HUES6 (cell line): Measurements from ENCODE around the gene OXA1L.
"Not testable (repeated sequence)": the region's sequence is repeated elsewhere in the genome, so short reads cannot be mapped to it uniquely, and the experiment has no call there.

Experiments used
- H3K27ac ChIP-seq: 2 replicates; pipeline ENCODE4 v1.7.0; 2013; ENCODE audit warnings: low read depth, mild to moderate bottlenecking, low read length, inconsistent platforms
- H3K27me3 ChIP-seq: 2 replicates; pipeline ENCODE4 v1.6.1; 2013; ENCODE audit warnings: low read length; ENCODE audit not compliant: control insufficient read depth, insufficient read depth
- H3K36me3 ChIP-seq: 2 replicates; pipeline ENCODE4 v1.6.1; 2013; ENCODE audit warnings: low read length; ENCODE audit not compliant: control insufficient read depth, insufficient read depth
- H3K4me1 ChIP-seq: 2 replicates; pipeline ENCODE4 v1.6.1; 2013; ENCODE audit warnings: low read length; ENCODE audit not compliant: control insufficient read depth, insufficient read depth
- H3K4me3 ChIP-seq: 2 replicates; pipeline ENCODE4 v1.5.1; 2013; ENCODE audit warnings: low read depth, low read length
- H3K9ac ChIP-seq: one replicate; pipeline ENCODE4 v1.6.1; 2013; ENCODE audit warnings: mild to moderate bottlenecking, low read length
- H3K9me3 ChIP-seq: 2 replicates; pipeline ENCODE4 v1.6.1; 2013; ENCODE audit warnings: low read depth, low read length; ENCODE audit not compliant: control insufficient read depth, insufficient read depth

The OXA1L gene

DNA sequence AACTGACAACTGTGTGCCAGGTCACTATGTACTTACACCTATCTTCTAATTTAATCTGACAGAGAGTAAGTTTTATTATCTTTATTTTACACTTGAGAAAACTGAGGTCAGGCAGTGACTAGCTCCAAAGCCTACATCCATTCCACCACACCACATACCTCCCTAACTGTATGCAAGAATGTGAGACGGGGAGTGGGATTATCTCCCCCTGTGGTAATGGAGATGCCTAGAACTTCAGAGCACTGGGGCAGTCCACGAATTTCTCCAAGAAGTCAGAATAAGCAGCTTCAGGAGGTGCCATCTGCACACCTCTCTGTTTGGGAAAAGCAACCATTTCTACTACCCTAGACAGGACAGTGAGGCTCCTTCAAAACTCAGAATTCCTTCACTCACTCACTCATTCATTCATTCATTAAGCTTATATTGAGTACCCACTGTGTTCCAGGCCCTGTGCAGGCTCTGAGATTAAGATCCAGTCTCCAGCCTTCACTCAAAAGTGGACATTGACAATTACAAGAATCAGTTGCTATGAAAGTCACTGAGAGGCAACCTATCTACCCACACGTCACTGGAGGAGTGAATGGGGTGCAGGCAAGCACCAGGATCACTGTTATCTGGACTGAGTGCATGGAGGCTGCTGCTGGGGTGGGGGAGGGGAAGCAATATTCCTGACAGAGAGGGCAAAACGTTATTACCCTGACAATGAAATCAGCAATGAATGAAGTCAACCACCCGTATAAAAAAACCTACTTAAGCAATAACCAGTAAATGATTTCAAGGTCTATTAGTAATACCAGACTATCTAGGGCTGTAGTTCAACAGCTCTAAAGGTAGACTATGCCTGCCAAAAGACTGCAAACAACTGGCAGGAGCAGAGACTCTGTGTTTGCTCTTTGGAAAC, 30.8 kb downstream of the OXA1L start:
- H3K4me3 ChIP-seq = peak overlapping the region; percentile 12; the same call in 1 of the 2 replicates
- peaks cover 4% of the 10 kb centered on the region; the same call in 1 of the 2 replicates for H3K9me3 ChIP-seq
- H3K4me1 ChIP-seq = peaks cover 18% of the 10 kb centered on the region
- H3K9ac ChIP-seq = peak overlapping the region; percentile 2
- H3K27me3 ChIP-seq = no peaks in the 10 kb centered on the region
- no peak overlapping the region for H3K27ac ChIP-seq
- H3K36me3 ChIP-seq = no peaks in the 10 kb centered on the region

DNA sequence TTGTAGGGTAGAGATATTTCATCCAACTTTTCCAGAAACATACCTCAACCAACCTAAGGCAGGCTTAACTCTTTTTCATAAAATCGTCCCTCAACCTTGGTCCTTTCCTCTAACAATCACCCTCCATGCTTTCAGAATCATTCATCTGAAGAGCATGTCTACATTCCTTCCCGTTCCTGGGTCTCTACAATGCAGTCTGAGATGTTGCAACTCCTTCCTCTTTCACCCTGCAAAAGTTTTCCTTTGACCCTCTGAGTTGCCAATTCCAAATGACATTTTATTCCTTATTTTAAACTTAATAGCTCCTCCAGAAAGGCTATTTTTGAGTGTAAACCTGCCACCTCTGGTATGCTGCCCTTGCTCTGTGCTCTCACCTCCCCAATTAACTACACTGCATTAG, 32.0 kb downstream of the OXA1L start:
- peaks cover 18% of the 10 kb centered on the region for H3K4me1 ChIP-seq
- no peak overlapping the region for H3K9ac ChIP-seq
- no peak overlapping the region for H3K27ac ChIP-seq
- no peak overlapping the region for H3K4me3 ChIP-seq
- H3K36me3 ChIP-seq = no peaks in the 10 kb centered on the region
- H3K27me3 ChIP-seq = no peaks in the 10 kb centered on the region
- H3K9me3 ChIP-seq = peaks cover 4% of the 10 kb centered on the region; the same call in 1 of the 2 replicates

DNA sequence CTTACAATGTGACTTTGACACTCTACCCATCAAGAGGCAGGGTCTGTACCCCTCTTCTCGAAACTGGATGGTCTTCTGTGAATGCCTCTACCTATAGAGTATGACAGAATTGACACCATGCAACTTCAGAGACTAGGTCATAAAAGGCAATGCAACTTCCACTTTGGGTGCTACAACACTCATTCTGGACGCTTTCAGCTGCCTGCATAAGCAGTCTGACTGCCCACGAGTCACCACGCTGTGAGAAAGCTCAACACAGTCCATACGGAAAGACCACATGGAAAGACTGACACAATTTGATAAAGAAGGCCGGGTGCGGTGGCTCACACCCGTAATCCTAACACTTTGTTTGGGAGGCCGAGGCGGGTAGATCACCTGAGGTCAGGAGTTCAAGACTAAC, 33.9 kb downstream of the OXA1L start:
- Histone ChIP-seq H3K27me3 (no peaks in the 10 kb centered on the region), H3K4me1 (peaks cover 18% of the 10 kb centered on the region), H3K36me3 (no peaks in the 10 kb centered on the region), H3K9ac (no peak overlapping the region), H3K4me3 (no peak overlapping the region), H3K9me3 (peaks cover 4% of the 10 kb centered on the region; the same call in 1 of the 2 replicates), H3K27ac (no peak overlapping the region)

GRCh38 chr14:22801716-22802115, 35.2 kb downstream of the OXA1L start:
- Histone ChIP-seq H3K4me3 (no peak overlapping the region), H3K9me3 (no peaks in the 10 kb centered on the region), H3K27me3 (no peaks in the 10 kb centered on the region), H3K36me3 (no peaks in the 10 kb centered on the region), H3K4me1 (peaks cover 11% of the 10 kb centered on the region), H3K27ac (no peak overlapping the region), H3K9ac (no peak overlapping the region)

- Histone ChIP-seq H3K36me3 (no peaks in the 10 kb centered on the region), H3K9ac (no peak overlapping the region), H3K9me3 (no peaks in the 10 kb centered on the region), H3K4me1 (peaks cover 4% of the 10 kb centered on the region; the same call in 1 of the 2 replicates), H3K27me3 (no peaks in the 10 kb centered on the region), H3K4me3 (no peak overlapping the region), H3K27ac (no peak overlapping the region)
Observed at GRCh38 chr14:22802860-22803686, 36.6 kb downstream of the OXA1L start.

DNA sequence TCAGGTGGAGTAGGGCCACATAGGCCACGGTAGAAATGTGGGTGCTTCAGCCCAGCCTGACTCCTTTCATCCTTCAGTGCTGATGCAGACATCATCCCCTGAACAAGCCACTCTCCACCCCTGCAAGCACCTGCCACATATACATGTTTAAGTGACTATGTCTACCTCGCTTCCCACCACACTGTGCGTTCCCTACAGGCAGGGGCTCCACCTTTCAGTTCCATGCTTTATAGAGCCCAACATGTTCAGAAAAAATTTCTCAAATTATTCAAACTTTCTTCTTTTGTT, 37.1 kb downstream of the OXA1L start:
- Histone ChIP-seq H3K9ac (no peak overlapping the region), H3K4me3 (no peak overlapping the region), H3K27me3 (no peaks in the 10 kb centered on the region), H3K27ac (no peak overlapping the region), H3K4me1 (peaks cover 4% of the 10 kb centered on the region; the same call in 1 of the 2 replicates), H3K36me3 (no peaks in the 10 kb centered on the region), H3K9me3 (no peaks in the 10 kb centered on the region)

- not testable (repeated sequence) for H3K9ac ChIP-seq, H3K4me3 ChIP-seq, H3K36me3 ChIP-seq, H3K27ac ChIP-seq, H3K27me3 ChIP-seq, H3K9me3 ChIP-seq, H3K4me1 ChIP-seq
Observed at GRCh38 chr14:22805235-22805634, 38.7 kb downstream of the OXA1L start.

DNA sequence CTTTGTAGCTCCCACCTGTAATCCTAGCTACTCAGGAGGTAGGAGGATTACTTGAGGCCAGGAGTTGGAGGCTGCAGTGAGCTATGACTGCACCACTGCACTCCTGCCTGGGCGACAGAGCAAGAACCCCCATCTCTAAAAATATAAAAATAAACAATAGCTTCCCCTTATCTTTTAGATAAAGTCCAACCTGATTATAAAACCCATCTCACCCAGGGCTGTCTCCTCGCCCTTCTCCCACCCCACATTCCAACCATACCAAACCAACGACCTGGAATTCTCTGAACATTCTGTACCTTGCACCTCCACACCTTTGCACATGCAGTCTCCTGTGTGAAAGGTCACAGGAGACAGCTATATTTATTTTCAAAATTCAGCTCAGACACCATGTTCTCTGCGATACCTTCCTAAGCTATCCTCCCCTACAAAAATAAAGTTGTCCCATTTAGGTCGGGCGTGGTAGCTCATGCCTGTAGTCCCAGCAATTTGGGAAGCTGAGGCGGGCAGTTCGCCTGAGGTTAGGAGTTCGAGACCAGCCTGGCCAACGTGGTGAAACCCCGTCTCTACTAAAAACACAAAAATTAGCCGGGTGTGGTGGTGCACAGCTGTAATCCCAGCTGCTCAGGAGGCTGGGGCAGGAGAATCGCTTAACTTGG, 41.1 kb downstream of the OXA1L start:
- Histone ChIP-seq H3K4me3 (no peak overlapping the region), H3K9me3 (no peaks in the 10 kb centered on the region), H3K9ac (no peak overlapping the region), H3K27me3 (no peaks in the 10 kb centered on the region), H3K4me1 (peaks cover 4% of the 10 kb centered on the region; the same call in 1 of the 2 replicates), H3K36me3 (no peaks in the 10 kb centered on the region), H3K27ac (no peak overlapping the region)

- Histone ChIP-seq H3K4me1 (peaks cover 4% of the 10 kb centered on the region; the same call in 1 of the 2 replicates), H3K4me3 (no peak overlapping the region), H3K9ac (no peak overlapping the region), H3K9me3 (no peaks in the 10 kb centered on the region), H3K36me3 (no peaks in the 10 kb centered on the region), H3K27ac (no peak overlapping the region), H3K27me3 (no peaks in the 10 kb centered on the region)
Observed at GRCh38 chr14:22808388-22809209, 42.1 kb downstream of the OXA1L start.

- H3K4me1 ChIP-seq = peaks cover 17% of the 10 kb centered on the region
- no peak overlapping the region for H3K4me3 ChIP-seq
- no peaks in the 10 kb centered on the region for H3K36me3 ChIP-seq
- H3K27ac ChIP-seq = no peak overlapping the region
- no peaks in the 10 kb centered on the region for H3K9me3 ChIP-seq
- no peak overlapping the region for H3K9ac ChIP-seq
- no peaks in the 10 kb centered on the region for H3K27me3 ChIP-seq
Observed at GRCh38 chr14:22811722-22812121, 45.2 kb downstream of the OXA1L start.
